ENCODE data around the gene PRKCE. TPM values are rescaled to one million over a fixed set of nuclear protein-coding genes. Genes with fewer than 3 reads are reported as not detected.

The PRKCE gene
- total RNA-seq, 1 experiment from 2014 or later = 1.3 TPM

- H3K27me3 Mint-ChIP-seq (ENCODE audit: low read depth) = peaks cover 10% of the 10 kb centered on the region; the same call in 1 of the 2 replicates
- Histone ChIP-seq H3K9ac (ENCODE audit: extremely low read depth, insufficient read length, low read length) (no peak overlapping the region), H3K27ac (ENCODE audit: insufficient read length, low read depth, low read length) (no peak overlapping the region), H3T11ph (ENCODE audit: low read length) (no peak overlapping the region), H3K18ac (ENCODE audit: insufficient read length, low read depth, low read length) (no peak overlapping the region), H4K91ac (ENCODE audit: insufficient read length, low read depth, low read length) (no peak overlapping the region), H3K9me3 (ENCODE audit: control insufficient read depth, low read depth, low read length) (no peaks in the 10 kb centered on the region), H3K4ac (ENCODE audit: low read depth, low read length) (no peak overlapping the region), H4K5ac (ENCODE audit: insufficient read length, low read depth, low read length) (no peak overlapping the region), H3K56ac (ENCODE audit: insufficient read length, low read depth, low read length) (no peak overlapping the region), H4K20me1 (ENCODE audit: control insufficient read depth, insufficient read depth, insufficient read length) (no peaks in the 10 kb centered on the region), H2BK15ac (ENCODE audit: low read depth, low read length) (no peak overlapping the region), H2BK120ac (ENCODE audit: low read depth, low read length, poor library complexity, severe bottlenecking) (no peak overlapping the region), H2BK12ac (ENCODE audit: insufficient read length, low read depth, low read length) (no peak overlapping the region), H2BK5ac (ENCODE audit: insufficient read length, low read length) (no peak overlapping the region), H3K23me2 (ENCODE audit: insufficient read length, low read depth, low read length, poor library complexity, severe bottlenecking) (no peaks in the 10 kb centered on the region), H3K79me2 (ENCODE audit: insufficient read depth, low read length) (no peaks in the 10 kb centered on the region), H2BK20ac (ENCODE audit: low read depth, low read length, poor library complexity, severe bottlenecking) (no peak overlapping the region), H3K27me3 (ENCODE audit: insufficient read depth, low read length) (no peaks in the 10 kb centered on the region), H3K14ac (ENCODE audit: insufficient read depth, low read length) (no peak overlapping the region), H3K23ac (ENCODE audit: insufficient read length, low read depth, low read length) (no peak overlapping the region), H2AK5ac (ENCODE audit: insufficient read length, low read length) (no peak overlapping the region), H2AFZ (ENCODE audit: low read length) (no peak overlapping the region), H3K4me2 (ENCODE audit: insufficient read depth, insufficient read length, low read length) (no peak overlapping the region), H3K79me1 (ENCODE audit: insufficient read depth, low read depth, low read length, poor library complexity, severe bottlenecking) (no peaks in the 10 kb centered on the region), H4K8ac (replicated peaks; ENCODE audit: insufficient read length, low read depth, low read length) (no peak overlapping the region), H3K4me1 (ENCODE audit: insufficient read depth, low read length) (peaks cover 5% of the 10 kb centered on the region)
- WGBS (ENCODE audit: extremely low coverage, insufficient read length, low lambda C conversion rate) = no CpG with 5 or more reads among the region's 5 CpGs
- peaks cover 23 to 26% of the 10 kb centered on the region in 2 experiments for H3K4me1 Mint-ChIP-seq
- H3K36me3 Mint-ChIP-seq (ENCODE audit: insufficient read depth in 1 of 3, low read depth in 3 of 3) = no peaks in the 10 kb centered on the region
- no peak for DNase-seq
- H3K4me3 Mint-ChIP-seq = no peak overlapping the region
- no peak overlapping the region for H3K27ac Mint-ChIP-seq
- no peaks in the 10 kb centered on the region for H3K9me3 Mint-ChIP-seq
- no peak for TF ChIP-seq CTCF (conservative IDR thresholded peaks at IDR 0.05)
Observed at GRCh38 chr2:45634223-45634622, 17.3 kb upstream of the PRKCE start.
